ENCODE measurements around the gene PPFIA1.

The PPFIA1 gene

DNA sequence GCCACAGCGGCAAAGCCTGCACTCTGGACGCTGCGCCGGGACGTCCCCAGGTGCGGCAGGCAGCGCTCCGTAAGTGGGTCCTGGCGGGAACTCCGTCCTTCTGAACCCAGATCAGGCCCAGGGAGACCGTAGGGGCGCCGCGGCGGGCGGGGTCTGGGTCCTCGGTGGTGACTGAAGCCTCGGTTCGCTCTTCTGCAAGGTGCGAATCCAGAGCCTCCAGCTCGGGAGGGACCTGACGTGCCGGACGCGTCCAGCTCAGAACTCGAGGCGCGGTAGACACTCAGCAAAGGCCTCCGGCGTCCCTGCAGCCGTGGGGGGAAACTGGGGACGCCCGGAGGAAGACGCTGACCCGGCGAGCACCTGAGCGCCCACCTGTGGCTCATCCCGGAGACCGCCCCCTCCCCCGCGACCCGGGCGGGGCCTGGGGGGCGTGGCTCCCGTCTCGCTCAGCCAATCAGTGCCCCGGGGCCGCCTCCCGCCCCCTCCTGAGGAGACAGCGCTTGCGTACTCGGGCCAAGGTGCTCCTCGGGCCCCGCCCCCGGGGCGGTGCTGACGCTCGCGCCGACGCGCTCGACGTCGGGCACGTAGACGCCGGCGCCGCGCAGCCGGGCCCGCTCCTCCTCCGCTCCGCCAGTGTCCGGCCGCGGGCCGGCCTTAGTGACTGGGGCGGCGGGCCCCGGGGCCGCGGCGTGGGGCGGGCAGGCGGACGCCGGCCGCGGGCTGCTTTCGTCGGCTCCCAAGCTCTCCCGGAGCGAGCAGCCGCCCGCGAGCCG lies at the start of gene PPFIA1:
Gene PPFIA1, plus strand, starts transcription at position 587 of the 773 bp plus-strand sequence. CDS start 1,483 bp downstream, outside the sequence.
- TF ChIP-seq, protein P1, sequence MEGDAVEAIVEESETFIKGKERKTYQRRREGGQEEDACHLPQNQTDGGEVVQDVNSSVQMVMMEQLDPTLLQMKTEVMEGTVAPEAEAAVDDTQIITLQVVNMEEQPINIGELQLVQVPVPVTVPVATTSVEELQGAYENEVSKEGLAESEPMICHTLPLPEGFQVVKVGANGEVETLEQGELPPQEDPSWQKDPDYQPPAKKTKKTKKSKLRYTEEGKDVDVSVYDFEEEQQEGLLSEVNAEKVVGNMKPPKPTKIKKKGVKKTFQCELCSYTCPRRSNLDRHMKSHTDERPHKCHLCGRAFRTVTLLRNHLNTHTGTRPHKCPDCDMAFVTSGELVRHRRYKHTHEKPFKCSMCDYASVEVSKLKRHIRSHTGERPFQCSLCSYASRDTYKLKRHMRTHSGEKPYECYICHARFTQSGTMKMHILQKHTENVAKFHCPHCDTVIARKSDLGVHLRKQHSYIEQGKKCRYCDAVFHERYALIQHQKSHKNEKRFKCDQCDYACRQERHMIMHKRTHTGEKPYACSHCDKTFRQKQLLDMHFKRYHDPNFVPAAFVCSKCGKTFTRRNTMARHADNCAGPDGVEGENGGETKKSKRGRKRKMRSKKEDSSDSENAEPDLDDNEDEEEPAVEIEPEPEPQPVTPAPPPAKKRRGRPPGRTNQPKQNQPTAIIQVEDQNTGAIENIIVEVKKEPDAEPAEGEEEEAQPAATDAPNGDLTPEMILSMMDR (IDR thresholded peaks at IDR 0.05; ENCODE audit: low read depth, low read length), result no peak
- peak; percentile 81 for DNase-seq (ENCODE audit: extremely low read depth, low read depth)

GRCh38 chr11:70220920-70221319 lies 49.6 kb upstream of the PPFIA1 start:
- DNase-seq (ENCODE audit: extremely low read depth, low read depth), result no peak
- TF ChIP-seq, protein P1 (IDR thresholded peaks at IDR 0.05; ENCODE audit: low read depth, low read length), result no peak

DNA sequence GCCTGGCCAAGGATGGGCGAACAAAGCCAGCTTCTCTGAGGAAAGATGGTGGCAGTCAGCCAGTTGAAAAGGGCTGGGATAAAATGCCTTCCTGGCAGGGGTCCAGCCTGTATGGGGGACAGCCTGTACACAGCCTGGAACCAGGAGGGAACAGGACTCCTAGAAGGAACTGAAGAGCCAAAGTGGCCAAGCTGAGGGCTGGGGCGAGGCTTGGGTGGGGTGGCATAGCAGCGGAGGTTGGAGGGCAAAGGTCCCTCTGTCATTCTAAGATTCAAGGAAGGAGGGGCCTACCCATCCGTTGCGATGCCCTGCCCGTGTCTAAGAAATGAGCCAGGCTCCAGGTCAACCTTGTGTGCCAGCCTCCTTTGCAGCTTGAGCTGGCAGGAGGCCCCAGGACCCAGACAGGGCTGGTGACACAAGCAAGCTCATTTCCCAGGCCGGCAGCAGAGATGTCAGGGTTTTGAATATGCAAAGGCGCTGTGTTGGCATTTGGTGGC lies 44.8 kb upstream of the PPFIA1 start:
- DNase-seq (ENCODE audit: extremely low read depth, low read depth), result no peak
- TF ChIP-seq, protein P1 (IDR thresholded peaks at IDR 0.05; ENCODE audit: low read depth, low read length), result no peak

DNA sequence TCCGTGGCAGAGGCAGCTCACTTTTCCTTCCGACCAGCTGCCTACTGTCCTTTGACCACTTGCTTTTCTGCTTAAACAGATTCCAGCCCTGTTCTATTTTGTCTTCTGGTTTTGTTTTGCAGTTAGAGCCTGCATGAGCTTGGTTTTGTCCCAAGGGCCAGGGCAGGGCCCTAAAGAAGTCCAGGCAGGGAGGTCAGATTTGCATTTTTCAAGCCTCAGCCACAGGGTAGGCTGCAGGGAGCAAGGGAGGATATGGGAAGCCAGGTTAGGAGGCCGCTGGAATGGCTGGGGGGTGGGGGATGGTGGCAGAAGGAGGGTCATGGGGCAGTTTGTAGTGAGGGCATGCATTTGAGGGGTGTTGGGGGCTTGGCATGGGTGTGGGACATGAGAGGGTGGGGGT lies 44.3 kb upstream of the PPFIA1 start:
- DNase-seq (ENCODE audit: extremely low read depth, low read depth), result no peak
- TF ChIP-seq, protein P1 (IDR thresholded peaks at IDR 0.05; ENCODE audit: low read depth, low read length), result no peak

DNA sequence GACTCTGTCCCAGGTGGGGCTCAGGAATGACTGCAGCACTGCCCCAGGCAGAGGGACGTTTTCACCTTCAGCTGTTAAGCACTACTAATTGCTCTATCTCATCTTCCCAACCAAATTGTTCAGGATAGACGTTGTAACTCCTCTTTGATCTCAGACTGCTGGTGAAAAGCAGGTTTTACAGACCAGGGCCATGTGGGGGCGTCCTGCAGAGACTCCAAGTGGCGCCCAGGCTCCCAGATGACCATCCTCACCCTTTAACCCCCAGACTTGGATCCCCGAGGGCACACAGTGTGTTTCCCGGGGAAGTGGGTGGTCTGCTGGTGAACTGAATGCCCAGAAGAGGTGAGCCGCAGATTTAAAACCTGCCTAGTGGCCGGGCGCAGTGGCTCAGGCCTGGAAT lies 43.5 kb upstream of the PPFIA1 start:
- DNase-seq (ENCODE audit: extremely low read depth, low read depth), result no peak

GRCh38 chr11:70229737-70230136 lies 40.8 kb upstream of the PPFIA1 start:
- TF ChIP-seq, protein P1 (IDR thresholded peaks at IDR 0.05; ENCODE audit: low read depth, low read length), result no peak

More for the DNA sequence above, 43.5 kb upstream of the PPFIA1 start:
- TF ChIP-seq, protein P1 (IDR thresholded peaks at IDR 0.05; ENCODE audit: low read depth, low read length), result peak; percentile 15

DNA sequence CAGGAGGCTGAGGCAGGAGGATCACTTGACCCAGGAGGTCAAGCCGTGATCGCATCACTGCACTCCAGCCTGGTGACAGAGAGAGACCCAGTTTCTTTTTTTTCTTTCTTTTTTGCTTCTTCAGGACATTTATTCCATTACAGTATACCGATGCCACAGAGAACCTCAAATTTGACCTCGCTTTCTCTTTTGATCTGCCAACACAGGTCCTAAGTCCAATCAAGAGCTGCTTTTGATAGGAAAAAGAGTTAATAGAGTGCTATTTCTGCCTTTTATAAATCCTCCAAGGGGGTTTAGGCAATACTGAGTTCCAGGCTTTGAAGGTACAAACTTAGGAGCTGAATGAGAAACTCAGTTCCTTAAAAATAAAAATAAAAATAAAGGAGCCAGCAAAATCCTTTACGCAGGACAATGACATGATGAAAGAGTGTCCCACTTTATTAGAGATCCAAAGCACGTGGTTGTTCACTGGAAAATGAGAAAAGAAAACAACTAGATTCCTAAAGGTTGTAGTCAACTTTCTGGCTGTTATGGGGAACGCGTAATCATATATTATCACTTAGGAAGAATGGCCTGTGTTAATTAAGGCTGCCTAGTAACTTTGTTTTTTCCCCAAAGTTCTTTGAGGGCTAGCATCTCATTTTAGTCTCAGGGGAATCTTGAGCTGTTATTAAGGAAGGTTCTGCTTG lies 40.2 kb upstream of the PPFIA1 start:
- TF ChIP-seq, protein P1 (IDR thresholded peaks at IDR 0.05; ENCODE audit: low read depth, low read length), result no peak
- no peak for DNase-seq (ENCODE audit: extremely low read depth, low read depth)

More at GRCh38 chr11:70229737-70230136, 40.8 kb upstream of the PPFIA1 start:
- DNase-seq (ENCODE audit: extremely low read depth, low read depth), result no peak
